Urinary bladder (tissue), 4 donors: ENCODE measurements around the gene ARHGEF16. TPM values are rescaled to one million over a fixed set of nuclear protein-coding genes. Genes with fewer than 3 reads are reported as not detected.
A peak's percentile ranks its signal among the peaks of the same experiment; 100 is the strongest.

Experiments
- DNase-seq: peaks from one replicate; pipeline ENCODE4 v3.0.0-alpha.2; 2015; ENCODE audit errors: extremely low spot score
- H3K27ac ChIP-seq: one replicate; pipeline ENCODE4 v1.5.1; 2013; ENCODE audit warnings: low read depth, mild to moderate bottlenecking, moderate library complexity
- H3K36me3 ChIP-seq: one replicate; pipeline ENCODE4 v1.6.1; 2013; ENCODE audit warnings: mild to moderate bottlenecking, moderate library complexity; ENCODE audit not compliant: insufficient read depth
- H3K4me1 ChIP-seq: one replicate; pipeline ENCODE4 v1.6.1; 2013; ENCODE audit warnings: mild to moderate bottlenecking, moderate library complexity; ENCODE audit not compliant: insufficient read depth
- H3K4me3 ChIP-seq: one replicate; pipeline ENCODE4 v1.5.1; 2013; ENCODE audit warnings: low read depth, low read length
- WGBS: extraction: QIAGEN DNeasy Blood & Tissue Kit; methylation state at CpG from one replicate; pipeline ENCODE4 v1.1.7; 2013; 5-methylcytosine and 5-hydroxymethylcytosine counted together
- polyA plus RNA-seq: library from polyadenylated mRNA; stranded (reverse); fragments of 200-250 nt; gene quantifications from one replicate; pipeline ENCODE4 v1.2.3, GENCODE V29; 2013
- total RNA-seq: library from RNA; depleted of rRNA; stranded (reverse); fragments of >200 nt; gene quantifications from one replicate; pipeline ENCODE4 v1.2.3, GENCODE V29; 2014
- donor health status: healthy with polysubstance abuse.
- donor health status: healthy.

The ARHGEF16 gene
- total and polyA plus RNA-seq, 2 donors, result 3.3 to 4.2 TPM

DNA sequence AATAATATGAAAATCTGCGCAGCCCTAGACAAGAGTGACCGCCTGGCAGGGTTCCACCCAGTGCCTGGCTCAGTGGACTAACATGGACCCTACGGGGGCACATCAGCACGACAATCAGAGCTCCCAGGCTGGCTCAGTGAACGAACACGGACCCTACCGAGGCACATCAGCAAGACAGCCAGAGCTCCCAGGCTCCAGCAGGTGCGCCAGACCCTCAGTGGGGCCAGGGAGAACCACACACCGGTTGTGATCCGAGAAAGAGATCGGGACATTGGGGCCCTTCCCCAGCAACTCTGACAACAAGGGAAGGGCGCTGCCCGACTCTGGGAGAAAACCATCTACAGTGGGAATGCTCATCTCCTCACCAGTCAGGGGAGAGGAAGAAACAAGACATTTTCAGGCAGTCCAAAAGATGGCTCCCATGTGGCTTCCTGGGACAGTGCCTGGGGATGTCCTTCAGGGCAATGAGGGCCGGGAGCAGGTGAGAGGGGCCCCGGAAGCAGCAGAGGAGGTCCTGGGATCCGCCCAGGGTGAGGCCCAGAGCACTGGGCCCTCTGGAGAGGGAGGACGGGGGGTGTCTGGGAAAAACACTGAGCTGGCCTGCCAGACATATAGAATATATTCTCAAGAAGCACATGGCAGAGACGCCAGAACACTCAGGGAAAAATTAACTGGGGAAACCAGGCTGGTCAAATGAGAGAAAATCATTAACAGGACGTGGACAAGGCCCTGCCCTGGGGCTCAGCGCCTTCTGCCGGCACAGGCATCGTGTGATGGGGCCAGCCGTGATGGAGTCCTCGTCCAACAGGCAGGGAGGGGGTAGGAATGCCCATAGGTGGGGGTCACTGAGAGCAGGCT, 4.8 kb downstream of the ARHGEF16 start:
- DNase-seq, result no peak
- Histone ChIP-seq H3K27ac (peak overlapping the region; percentile 53), H3K4me1 (no peaks in the 10 kb centered on the region), H3K36me3 (no peaks in the 10 kb centered on the region), H3K4me3 (no peak overlapping the region)
- WGBS, result 84% methylated on average over 24 of the region's 24 CpGs

DNA sequence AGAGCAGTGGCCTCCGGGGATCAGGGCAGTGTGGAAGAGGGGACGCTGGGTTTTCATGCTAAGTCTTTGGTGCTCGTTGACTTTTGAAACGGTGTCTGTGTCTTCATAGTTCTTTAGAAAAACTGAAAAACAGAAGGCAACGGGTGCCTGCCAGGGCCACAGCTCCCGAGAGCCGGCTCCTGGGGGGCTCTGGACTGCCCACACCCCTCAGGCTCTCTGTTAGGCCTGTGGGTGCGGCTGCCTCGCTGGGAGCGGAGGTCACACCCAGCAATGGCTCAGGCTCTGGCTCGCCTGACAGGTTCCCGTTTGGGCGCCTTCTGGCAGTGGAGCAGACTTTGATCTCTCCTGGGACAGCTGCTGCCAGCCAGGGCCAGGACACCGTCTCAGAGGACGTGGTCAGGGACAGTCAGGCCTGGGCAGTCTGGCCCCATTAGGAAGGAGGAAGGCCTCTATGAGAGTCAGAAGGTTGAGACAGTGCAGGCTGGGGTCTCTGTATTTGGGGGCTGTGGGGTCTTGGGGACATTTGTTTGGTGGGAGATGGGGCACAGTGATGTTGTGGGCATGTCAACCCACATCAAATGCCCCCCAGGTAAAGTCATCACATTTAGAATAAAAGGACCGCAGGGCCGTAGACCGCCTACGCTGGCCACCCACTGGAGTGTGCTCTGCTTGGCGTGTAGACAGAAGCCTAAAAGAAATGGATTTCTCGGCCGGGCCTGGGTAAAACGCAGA, 5.6 kb downstream of the ARHGEF16 start:
- WGBS, result 75% methylated on average over 23 of the region's 23 CpGs
- DNase-seq, result no peak
- peak overlapping the region; percentile 53 for H3K27ac ChIP-seq
- H3K4me1 ChIP-seq, result no peaks in the 10 kb centered on the region
- H3K36me3 ChIP-seq, result no peaks in the 10 kb centered on the region
- H3K4me3 ChIP-seq, result no peak overlapping the region

DNA sequence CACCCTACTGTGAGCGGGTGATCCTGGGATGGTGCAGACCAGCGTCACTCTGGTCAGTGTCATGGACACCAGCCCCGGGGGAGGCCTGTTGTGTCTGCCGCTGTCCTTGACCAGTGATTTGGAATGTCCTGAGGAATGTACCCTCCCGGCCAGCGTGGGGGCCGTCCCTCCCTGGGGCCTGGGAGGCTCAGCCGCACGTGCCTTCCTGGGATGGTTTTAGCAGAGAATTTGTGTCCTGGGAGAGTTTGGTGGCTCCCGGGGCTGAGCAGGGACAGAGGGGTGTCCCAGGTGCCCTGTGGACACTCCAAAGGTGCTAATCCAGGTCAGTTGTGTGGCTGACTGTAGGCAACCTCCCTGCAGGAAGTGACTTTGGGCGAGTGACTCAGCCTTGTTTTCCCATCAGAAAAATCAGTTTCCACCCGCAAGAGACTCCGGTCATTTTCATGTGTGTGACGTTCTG, 6.2 kb downstream of the ARHGEF16 start:
- DNase-seq, result no peak
- 49% methylated on average over 14 of the region's 14 CpGs for WGBS
- no peak overlapping the region for H3K4me3 ChIP-seq
- H3K4me1 ChIP-seq, result no peaks in the 10 kb centered on the region
- peak overlapping the region; percentile 53 for H3K27ac ChIP-seq
- no peaks in the 10 kb centered on the region for H3K36me3 ChIP-seq

DNA sequence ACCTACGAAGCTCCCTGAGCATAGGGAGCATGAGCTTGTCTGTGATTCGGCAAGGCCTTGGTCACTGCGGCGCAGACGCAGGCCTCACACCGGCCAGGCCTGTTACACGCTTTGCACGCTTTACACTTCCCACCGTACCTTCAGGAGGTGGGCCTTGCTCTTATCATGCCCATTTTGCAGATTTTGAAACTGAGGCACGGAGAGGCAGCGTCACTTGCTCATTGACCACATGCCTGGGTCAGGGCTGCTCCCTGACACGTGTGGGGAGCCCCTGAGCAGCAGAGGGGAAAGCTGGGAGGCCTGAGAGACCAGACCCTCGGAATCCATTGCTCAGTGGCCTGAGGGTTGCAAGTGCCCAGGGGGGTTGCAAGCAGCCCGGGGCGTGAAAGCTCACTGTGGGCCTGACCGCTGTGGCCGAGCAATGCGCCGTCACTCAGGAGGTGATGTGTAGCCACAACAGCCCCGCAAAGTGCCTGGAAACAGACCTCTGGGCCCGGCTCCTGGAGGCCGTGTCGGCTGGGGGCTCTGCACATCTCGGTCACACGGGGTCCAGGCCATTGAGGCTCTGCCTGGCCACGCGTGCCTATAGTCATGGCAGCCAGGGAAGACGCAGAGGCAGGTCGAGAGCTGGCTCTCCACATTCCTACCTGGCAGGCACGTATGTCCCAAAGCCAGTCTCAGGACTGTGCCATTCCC, 6.9 kb downstream of the ARHGEF16 start:
- Histone ChIP-seq H3K27ac (no peak overlapping the region), H3K4me1 (no peaks in the 10 kb centered on the region), H3K4me3 (no peak overlapping the region), H3K36me3 (no peaks in the 10 kb centered on the region)
- no peak for DNase-seq
- WGBS, result 92% methylated on average over 30 of the region's 30 CpGs

DNA sequence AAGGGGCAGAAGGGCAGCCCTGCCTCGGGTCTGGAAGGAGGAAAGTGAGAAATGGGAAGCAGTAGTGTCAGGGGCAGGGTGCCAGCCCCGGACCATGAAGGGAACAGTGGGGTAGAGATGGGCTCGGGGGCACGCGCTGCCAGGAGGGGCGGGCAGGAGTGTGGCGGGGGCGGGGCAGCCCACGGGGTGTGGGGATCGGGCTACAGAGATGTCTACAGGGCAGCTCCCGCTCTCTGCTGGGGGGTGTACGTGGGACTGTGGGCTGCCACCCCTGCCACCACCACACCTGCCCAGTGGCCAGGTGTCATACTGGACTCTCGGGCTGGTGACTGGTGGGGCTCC, 7.4 kb downstream of the ARHGEF16 start:
- Histone ChIP-seq H3K36me3 (no peaks in the 10 kb centered on the region), H3K4me3 (no peak overlapping the region), H3K27ac (no peak overlapping the region), H3K4me1 (no peaks in the 10 kb centered on the region)
- WGBS, result 87% methylated on average over 13 of the region's 13 CpGs
- DNase-seq, result no peak

DNA sequence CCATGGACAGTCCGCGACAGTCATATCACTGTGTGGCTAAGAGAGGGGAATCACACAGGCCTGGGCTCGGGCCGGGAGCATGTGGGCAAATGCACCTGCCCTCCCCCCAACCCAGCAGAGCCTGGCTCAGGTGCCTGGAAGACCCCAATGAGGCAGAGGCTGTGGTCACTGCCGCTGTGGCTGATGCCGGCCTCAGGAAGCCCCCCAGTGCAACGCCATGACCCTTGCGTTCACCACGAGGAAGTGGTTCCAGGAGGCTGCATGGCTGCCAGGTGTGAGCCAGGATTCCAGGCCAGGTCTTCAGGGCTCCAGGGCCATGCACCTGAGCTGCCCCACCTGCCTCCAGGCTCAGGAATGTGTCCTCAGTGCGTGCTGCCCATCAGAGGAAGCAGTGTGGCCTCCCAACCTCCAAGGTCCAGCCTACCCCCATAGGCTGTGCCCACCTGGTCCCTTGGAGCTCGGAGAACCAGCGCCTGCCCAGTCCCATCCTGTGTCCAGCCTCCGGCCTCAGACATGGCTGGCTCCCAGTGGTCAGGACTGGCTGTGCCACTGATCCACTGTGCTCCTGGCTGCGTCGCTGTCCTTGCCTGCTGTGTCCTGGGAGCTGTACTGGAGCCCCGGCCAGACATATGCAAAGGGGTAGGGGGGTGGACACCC, 8.0 kb downstream of the ARHGEF16 start:
- H3K4me1 ChIP-seq, result no peaks in the 10 kb centered on the region
- H3K4me3 ChIP-seq, result no peak overlapping the region
- DNase-seq, result no peak
- 87% methylated on average over 16 of the region's 16 CpGs for WGBS
- no peak overlapping the region for H3K27ac ChIP-seq
- no peaks in the 10 kb centered on the region for H3K36me3 ChIP-seq

DNA sequence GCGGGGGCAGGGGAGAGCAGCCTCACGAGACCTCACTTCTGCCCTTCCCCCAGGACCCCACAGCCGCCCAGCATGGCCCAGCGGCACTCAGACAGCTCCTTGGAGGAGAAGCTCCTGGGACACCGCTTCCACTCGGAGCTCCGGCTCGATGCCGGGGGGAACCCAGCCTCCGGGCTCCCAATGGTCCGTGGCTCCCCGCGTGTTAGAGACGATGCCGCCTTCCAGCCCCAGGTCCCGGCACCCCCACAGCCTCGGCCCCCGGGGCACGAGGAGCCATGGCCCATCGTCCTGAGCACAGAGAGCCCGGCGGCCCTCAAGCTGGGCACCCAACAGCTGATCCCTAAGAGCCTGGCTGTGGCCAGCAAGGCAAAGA, 8.5 kb downstream of the ARHGEF16 start:
- 90% methylated on average over 22 of the region's 22 CpGs for WGBS
- DNase-seq, result no peak
- Histone ChIP-seq H3K36me3 (no peaks in the 10 kb centered on the region), H3K4me3 (no peak overlapping the region), H3K4me1 (no peaks in the 10 kb centered on the region), H3K27ac (no peak overlapping the region)

DNA sequence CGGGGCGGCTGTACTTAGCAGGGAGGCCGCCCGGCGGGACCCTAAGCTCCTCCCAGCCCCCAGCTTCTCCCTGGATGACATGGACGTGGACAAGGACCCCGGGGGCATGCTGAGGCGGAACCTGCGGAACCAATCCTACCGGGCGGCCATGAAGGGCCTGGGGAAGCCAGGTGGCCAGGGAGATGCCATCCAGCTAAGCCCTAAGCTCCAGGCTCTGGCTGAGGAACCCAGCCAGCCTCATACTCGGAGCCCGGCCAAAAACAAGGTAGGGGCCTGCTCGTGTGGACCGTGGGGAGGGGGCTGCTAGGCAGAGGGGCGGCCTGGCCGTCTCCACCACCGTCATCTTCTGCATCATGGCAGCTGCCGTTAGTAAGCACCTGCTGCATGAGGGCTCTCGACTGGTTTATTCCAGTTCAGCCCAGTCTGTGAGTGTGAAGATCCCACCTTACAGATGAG, 9.0 kb downstream of the ARHGEF16 start:
- Histone ChIP-seq H3K27ac (no peak overlapping the region), H3K4me3 (no peak overlapping the region), H3K36me3 (no peaks in the 10 kb centered on the region), H3K4me1 (no peaks in the 10 kb centered on the region)
- WGBS, result 87% methylated on average over 20 of the region's 20 CpGs
- no peak for DNase-seq

DNA sequence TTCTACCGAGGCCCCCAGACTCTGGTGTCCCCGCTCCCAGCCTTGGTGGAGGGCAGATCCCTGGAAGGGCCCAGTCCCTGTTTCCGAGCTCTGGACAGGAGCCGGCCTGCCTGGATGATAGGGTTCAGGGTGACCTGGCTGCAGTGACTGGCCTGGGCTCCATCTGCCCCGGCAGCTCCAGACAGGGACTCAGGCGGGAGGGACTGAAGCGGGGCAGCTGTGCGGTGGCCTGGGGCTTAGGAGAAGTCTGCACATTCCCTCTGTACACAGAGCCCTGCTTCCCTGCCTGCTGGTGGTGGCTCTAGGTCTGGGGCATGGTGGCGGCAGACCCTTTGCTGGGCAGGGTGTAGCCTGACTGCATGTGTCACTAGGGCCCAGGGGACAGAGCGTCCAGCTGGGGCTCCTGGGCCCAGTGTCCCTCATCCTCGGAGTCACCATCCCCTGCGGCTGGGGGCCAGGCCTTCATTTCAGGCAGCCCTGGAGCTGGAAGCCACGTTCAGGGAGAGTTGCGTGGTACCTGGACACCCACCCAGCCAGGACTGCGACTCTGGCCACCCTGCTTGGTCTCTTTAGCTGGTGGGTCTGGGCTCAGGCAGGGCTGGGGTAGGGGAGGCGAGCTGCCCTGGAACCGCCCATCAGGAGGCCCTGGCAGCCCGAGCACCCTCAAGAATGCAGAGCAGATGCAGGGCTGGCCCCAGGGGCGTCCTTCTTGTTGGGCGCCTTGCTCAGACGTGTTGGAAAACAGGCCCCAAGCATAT, 9.6 kb downstream of the ARHGEF16 start:
- no peak for DNase-seq

DNA sequence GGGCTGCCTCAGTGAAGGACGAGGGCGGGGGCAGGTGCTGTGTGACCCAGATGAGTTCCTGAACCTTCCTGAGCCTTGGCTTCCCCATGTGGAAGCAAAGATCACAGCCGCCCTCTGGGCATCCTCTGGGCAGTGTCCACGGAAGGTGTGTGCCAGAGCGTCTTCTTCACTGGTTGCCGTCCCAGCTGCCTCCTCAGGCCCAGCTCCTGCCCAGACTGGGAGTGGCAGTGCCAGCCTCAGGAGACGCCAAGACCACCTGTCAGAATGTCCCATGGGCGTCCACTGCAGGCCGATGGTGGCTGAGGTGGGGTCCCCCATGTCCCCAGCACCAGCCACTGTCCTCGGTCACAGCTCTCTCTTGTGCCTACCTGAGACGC, 10.2 kb downstream of the ARHGEF16 start:
- Histone ChIP-seq H3K27ac (no peak overlapping the region), H3K4me3 (no peak overlapping the region)
- 87% methylated on average over 11 of the region's 11 CpGs for WGBS

More for the DNA sequence above, 9.6 kb downstream of the ARHGEF16 start:
- Histone ChIP-seq H3K36me3 (no peaks in the 10 kb centered on the region), H3K4me3 (no peak overlapping the region), H3K4me1 (no peaks in the 10 kb centered on the region), H3K27ac (no peak overlapping the region)
- WGBS, result 86% methylated on average over 21 of the region's 21 CpGs

DNA sequence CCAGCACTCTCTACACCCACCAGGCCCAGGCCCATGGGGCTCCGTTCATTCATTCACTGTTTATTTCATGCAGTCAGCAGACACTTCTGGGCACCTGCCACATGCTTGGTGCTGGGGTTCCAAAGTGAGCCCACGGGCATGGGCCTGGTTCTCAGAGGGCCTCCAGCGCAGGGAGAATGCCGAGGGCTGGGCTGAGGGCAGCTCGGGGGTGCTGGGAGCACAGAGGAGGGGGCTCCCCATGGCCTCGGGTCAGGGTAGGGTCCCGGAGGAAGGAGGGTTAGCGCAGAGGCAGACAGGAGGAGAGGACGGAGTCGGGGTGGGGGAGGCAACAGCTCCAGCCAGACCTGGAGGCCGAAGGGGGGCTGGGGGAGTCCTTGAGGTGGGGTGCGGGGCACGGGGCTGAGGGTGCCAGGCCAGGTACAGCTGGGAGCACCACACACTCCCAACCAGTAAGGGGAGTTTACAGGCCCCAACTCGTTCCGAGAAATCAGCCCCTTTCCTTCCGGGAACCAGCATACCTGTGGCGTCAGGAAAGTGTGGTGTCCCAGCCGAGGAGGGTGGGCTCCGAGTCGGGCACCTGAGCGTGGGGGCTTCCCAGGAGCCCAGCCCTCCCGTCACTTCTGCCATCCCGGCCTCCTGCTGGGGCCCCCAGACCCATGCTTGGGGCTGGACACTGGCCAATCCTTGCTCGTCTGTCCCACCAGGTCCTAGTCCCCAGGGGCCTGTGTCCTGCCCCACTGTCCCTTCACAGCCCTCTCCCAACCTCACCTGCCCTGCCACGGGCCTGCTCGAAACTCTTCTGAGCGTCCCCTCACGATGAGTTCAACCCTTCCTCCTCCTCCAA, 10.8 kb downstream of the ARHGEF16 start:
- no peak for DNase-seq
- no peaks in the 10 kb centered on the region for H3K4me1 ChIP-seq
- 74% methylated on average over 28 of the region's 28 CpGs for WGBS
- no peak overlapping the region for H3K27ac ChIP-seq
- no peak overlapping the region for H3K4me3 ChIP-seq
- no peaks in the 10 kb centered on the region for H3K36me3 ChIP-seq

More for the DNA sequence above, 10.2 kb downstream of the ARHGEF16 start:
- H3K36me3 ChIP-seq, result no peaks in the 10 kb centered on the region
- no peaks in the 10 kb centered on the region for H3K4me1 ChIP-seq
- no peak for DNase-seq

DNA sequence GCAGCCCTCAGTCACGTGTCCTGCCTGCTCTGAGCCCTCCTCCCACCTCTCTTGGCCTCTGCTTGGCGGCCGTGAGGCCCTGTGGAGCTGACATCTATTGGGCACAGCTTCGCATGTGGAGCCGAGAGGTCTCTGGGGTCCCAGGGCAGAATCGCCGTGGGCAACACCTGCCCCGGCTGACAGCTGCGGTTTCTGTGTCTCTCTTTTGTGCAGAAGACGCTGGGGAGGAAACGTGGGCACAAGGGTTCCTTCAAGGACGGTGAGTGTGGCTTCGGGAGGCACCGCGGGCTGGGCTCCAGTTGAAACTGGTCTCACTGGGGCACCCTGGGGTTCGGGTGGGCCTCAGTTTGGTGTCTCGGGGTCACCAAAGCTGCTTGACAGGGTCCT, 11.5 kb downstream of the ARHGEF16 start:
- Histone ChIP-seq H3K36me3 (no peaks in the 10 kb centered on the region), H3K27ac (no peak overlapping the region), H3K4me3 (no peak overlapping the region), H3K4me1 (no peaks in the 10 kb centered on the region)
- no peak for DNase-seq
- 83% methylated on average over 17 of the region's 17 CpGs for WGBS
